22Rv1 (cell line): ENCODE results near the gene KRABD2.

Experiments
- H3K27ac ChIP-seq: fragments of 450-650 bp; 2 replicates; pipeline ENCODE4 v1.5.1; 2017
- CTCF ChIP-seq: fragments of 450-650 bp; IDR thresholded peaks from 2 replicates; pipeline ENCODE4 v1.5.1; 2017; ENCODE audit warnings: mild to moderate bottlenecking
- ZFX ChIP-seq: fragments of 450-650 bp; IDR thresholded peaks from 2 replicates; pipeline ENCODE4 v1.6.1; 2017; ENCODE audit warnings: antibody characterized with exemption, borderline replicate concordance

The KRABD2 gene

GRCh38 chr17:8332128-8332527 lies 44.4 kb downstream of the KRABD2 start:
- no peak overlapping the region for H3K27ac ChIP-seq
- TF ChIP-seq ZFX (no peak), CTCF (no peak)

- TF ChIP-seq ZFX = no peak
- no peak for TF ChIP-seq CTCF
- no peak overlapping the region for H3K27ac ChIP-seq
Observed at GRCh38 chr17:8327303-8327649, 49.2 kb downstream of the KRABD2 start.
